ENCODE measurements around the gene SRC. TPM values are rescaled to one million over a fixed set of nuclear protein-coding genes. Genes with fewer than 3 reads are reported as not detected.

The SRC gene
- total RNA-seq, 4 donors from 2014 or later: 17.1 to 23.7 (median 17.8) TPM

- Histone ChIP-seq H3K4me3 (replicated peaks in 1 of 3) (no peak overlapping the region), H3K27ac (no peak overlapping the region), H3K27me3 (no peaks in the 10 kb centered on the region), H3K9me3 (no peaks in the 10 kb centered on the region), H3K4me1 (peaks cover 0 to 6% of the 10 kb centered on the region in 2 donors), H3K36me3 (no peaks in the 10 kb centered on the region)
- intact Hi-C loops (cut with DNase I): no loop called here
- 76 to 79% methylated on average over 26 to 30 of the region's 30 CpGs for WGBS, 2 donors
- TF ChIP-seq POLR2A (IDR thresholded peaks at IDR 0.05) (no peak), CTCF (IDR thresholded peaks at IDR 0.05) (no peak)
- no peak for DNase-seq
These were observed 69.5 kb downstream of the SRC start for GRCh38 chr20:37415118-37416085.

GRCh38 chr20:37416100-37416847 lies 70.3 kb downstream of the SRC start:
- DNase-seq: no peak
- intact Hi-C loops (cut with DNase I): no loop called here
- H3K4me1 ChIP-seq: peaks cover 0 to 6% of the 10 kb centered on the region in 2 donors
- no peak overlapping the region for H3K4me3 ChIP-seq (replicated peaks in 1 of 3)
- no peaks in the 10 kb centered on the region for H3K36me3 ChIP-seq
- no peaks in the 10 kb centered on the region for H3K27me3 ChIP-seq
- no peak overlapping the region for H3K27ac ChIP-seq
- TF ChIP-seq CTCF (IDR thresholded peaks at IDR 0.05) (no peak), POLR2A (IDR thresholded peaks at IDR 0.05) (no peak)
- no peaks in the 10 kb centered on the region for H3K9me3 ChIP-seq
- WGBS, 2 donors: 88 to 89% methylated on average over 27 of the region's 27 CpGs

GRCh38 chr20:37416848-37417616 lies 71.1 kb downstream of the SRC start:
- no peak for DNase-seq
- Histone ChIP-seq H3K9me3 (no peaks in the 10 kb centered on the region), H3K4me3 (replicated peaks in 1 of 3) (no peak overlapping the region), H3K27ac (no peak overlapping the region), H3K27me3 (no peaks in the 10 kb centered on the region), H3K36me3 (no peaks in the 10 kb centered on the region), H3K4me1 (peaks cover 0 to 3% of the 10 kb centered on the region in 2 donors)
- no peak for TF ChIP-seq POLR2A (IDR thresholded peaks at IDR 0.05)
- no peak for TF ChIP-seq CTCF (IDR thresholded peaks at IDR 0.05)
- WGBS, 2 donors: 80 to 87% methylated on average over 22 of the region's 22 CpGs
- intact Hi-C loops (cut with DNase I): no loop called here

- H3K4me1 ChIP-seq: no peaks in the 10 kb centered on the region
- no peaks in the 10 kb centered on the region for H3K27me3 ChIP-seq
- intact Hi-C loops (cut with DNase I): no loop called here
- H3K36me3 ChIP-seq: no peaks in the 10 kb centered on the region
- no peak overlapping the region for H3K27ac ChIP-seq
- no peaks in the 10 kb centered on the region for H3K9me3 ChIP-seq
- DNase-seq: no peak
- H3K4me3 ChIP-seq (replicated peaks in 1 of 3): no peak overlapping the region
- TF ChIP-seq POLR2A (IDR thresholded peaks at IDR 0.05) (no peak), CTCF (IDR thresholded peaks at IDR 0.05) (no peak)
- WGBS, 2 donors: 51 to 60% methylated on average over 19 to 22 of the region's 22 CpGs
These were observed 71.9 kb downstream of the SRC start for GRCh38 chr20:37417617-37418467.

Data from thyroid gland (tissue), 4 donors.